K562 (cell line): ENCODE measurements around the gene ZMIZ1. TPM values are rescaled to one million over a fixed set of nuclear protein-coding genes. Genes with fewer than 3 reads are reported as not detected.

Experiments used
- ATAC-seq: fragments of 200-7000 bp; cut with Tn5 transposase; 3 replicates; pipeline ENCODE4 v1.9.1; 2020; ENCODE audit warnings: moderate library complexity
- BruUV-seq: library from RNA; stranded (reverse); fragments of 400-500 nt; replicated peaks from 2 replicates; lab custom pipeline; 2021; lab: Mats Ljungman, UMichigan
- CTCF ChIA-PET: fragments of 300-600 bp; formaldehyde crosslinking; extraction: SDS; loops from one replicate; lab custom pipeline; 2021; ENCODE audit warnings: low intra/inter-chr PET ratio; lab: Yijun Ruan, JAX
- POLR2A ChIA-PET: fragments of 300-600, 350-650 bp; sonication (Branson Sonifier 250); formaldehyde crosslinking; extraction: SDS; loops from one replicate; lab custom pipeline; 2021; ENCODE audit warnings: antibody characterized with exemption, inconsistent platforms; lab: Yijun Ruan, JAX
- DNase-seq, 4 experiments: peaks; one replicate each; pipeline versions ENCODE4 v3.0.0 to v3.0.0-alpha.2; 2011 to 2018; ENCODE audit warnings: low spot score in 3 of 4, mixed read lengths in 3 of 4; ENCODE audit errors: extremely low read depth in 1 of 4
- FAIRE-seq: peaks from 2 replicates; lab custom pipeline; 2011; peaks lifted over from hg19 to GRCh38; lab: Jason Lieb, UNC
- H2AFZ ChIP-seq: 2 replicates; pipeline ENCODE4 v1.6.0; 2011; ENCODE audit warnings: low read depth, low read length, control low read depth, inconsistent platforms
- H3K27ac ChIP-seq: fragments of 200-600 bp; 3 replicates; pipeline ENCODE4 v1.8.0; 2011; ENCODE audit warnings: low read depth, mild to moderate bottlenecking, control low read depth, inconsistent platforms, low read length, moderate library complexity, mixed read lengths; ENCODE audit errors: extremely low read depth
- H3K27me3 ChIP-seq, 2 experiments: fragments of 300-600 bp in 1 of 2; 2 replicates in 1 of 2; 3 replicates in 1 of 2; pipeline versions ENCODE4 v1.6.0 to v1.8.0; 2011; ENCODE audit warnings: inconsistent platforms in 2 of 2, low read length in 2 of 2, mild to moderate bottlenecking in 1 of 2, mixed read lengths in 1 of 2, moderate library complexity in 1 of 2; ENCODE audit not compliant: control insufficient read depth in 2 of 2, insufficient read depth in 2 of 2
- H3K36me3 ChIP-seq: fragments of 300-600 bp; 3 replicates; pipeline ENCODE4 v1.8.0; 2011; ENCODE audit warnings: mild to moderate bottlenecking, low read length, inconsistent platforms; ENCODE audit not compliant: control insufficient read depth, insufficient read depth
- H3K4me1 ChIP-seq, 2 experiments: fragments of 200-600 bp in 1 of 2; replicated peaks in 1 of 2; 2 replicates in 1 of 2; 3 replicates in 1 of 2; pipeline versions ENCODE4 v1.5.1 to v1.8.0; 2011; ENCODE audit warnings: inconsistent platforms in 2 of 2, low read length in 2 of 2, mild to moderate bottlenecking in 1 of 2, mixed read lengths in 1 of 2, moderate library complexity in 1 of 2; ENCODE audit not compliant: control insufficient read depth in 2 of 2, insufficient read depth in 2 of 2
- H3K4me2 ChIP-seq: 2 replicates; pipeline ENCODE4 v1.6.1; 2011; ENCODE audit warnings: low read length, control low read depth, inconsistent platforms, mixed read lengths; ENCODE audit not compliant: insufficient read depth
- H3K4me3 ChIP-seq: fragments of 200-600 bp; sonication (generic), shearing (Covaris generic); 2 replicates; pipeline ENCODE4 v1.5.1; 2016; ENCODE audit warnings: control low read depth, inconsistent platforms
- H3K79me2 ChIP-seq: fragments of 200-600 bp; 3 replicates; pipeline ENCODE4 v1.8.0; 2011; ENCODE audit warnings: low read length, inconsistent platforms; ENCODE audit not compliant: control insufficient read depth, insufficient read depth
- H3K9ac ChIP-seq, 2 experiments: 2 replicates each; pipeline versions ENCODE4 v1.6.0 to v1.6.1; 2011; ENCODE audit warnings: low read depth in 2 of 2, low read length in 2 of 2, control low read depth in 1 of 2, inconsistent platforms in 1 of 2, mild to moderate bottlenecking in 1 of 2, mixed read lengths in 1 of 2; ENCODE audit not compliant: insufficient read depth in 1 of 2
- H3K9me1 ChIP-seq: one replicate; pipeline ENCODE4 v1.6.0; 2011; ENCODE audit warnings: inconsistent platforms, mild to moderate bottlenecking, low read length, moderate library complexity; ENCODE audit not compliant: control insufficient read depth, insufficient read depth
- H3K9me3 ChIP-seq: replicated peaks from 2 replicates; pipeline ENCODE4 v1.5.1; 2011; ENCODE audit warnings: low read depth, low read length, inconsistent platforms; ENCODE audit not compliant: control insufficient read depth, insufficient read depth
- H4K20me1 ChIP-seq: replicated peaks from 2 replicates; pipeline ENCODE4 v1.6.1; 2011; ENCODE audit warnings: low read length, inconsistent platforms, mixed read lengths; ENCODE audit not compliant: control insufficient read depth, insufficient read depth
- ATF3 ChIP-seq, 2 experiments: fragments of 450-650 bp in 1 of 2; sonication (generic) in 1 of 2; formaldehyde crosslinking in 1 of 2; IDR thresholded peaks in 1 of 2; conservative IDR thresholded peaks in 1 of 2; 2 replicates each; pipeline versions ENCODE4 v1.6.1 to v1.8.1; 2016 to 2023; ENCODE audit warnings: mild to moderate bottlenecking in 2 of 2, moderate library complexity in 2 of 2, inconsistent platforms in 1 of 2, missing genetic modification reagents in 1 of 2
- CHD7 ChIP-seq: fragments of 200-600 bp; sonication (generic); IDR thresholded peaks from one replicate; pipeline ENCODE4 v1.6.1; 2012; ENCODE audit warnings: mild to moderate bottlenecking, low read depth, low read length, inconsistent platforms
- GATAD2B ChIP-seq: fragments of 450-650 bp; IDR thresholded peaks from 2 replicates; pipeline ENCODE4 v1.6.1; 2017; ENCODE audit warnings: mild to moderate bottlenecking, borderline replicate concordance
- ZNF766 ChIP-seq: fragments of 200-800 bp; sonication (Bioruptor generic); conservative IDR thresholded peaks from 2 replicates; pipeline ENCODE4 v1.6.1; 2016; ENCODE audit warnings: missing genetic modification characterization, missing compliant biosample characterization
- whole genome bisulfite sequencing: fragments of 100-300 bp; shearing (Covaris generic); methylation state at CpG from one replicate; pipeline ENCODE4 v1.1.6; 2016; ENCODE audit warnings: low coverage, mixed read lengths; ENCODE audit not compliant: insufficient coverage; ENCODE audit errors: missing lambda C conversion rate; 5-methylcytosine and 5-hydroxymethylcytosine counted together
- in situ Hi-C: fragments of 300-500 bp; cut with MboI; formaldehyde crosslinking; loops from 4 replicates; pipeline ENCODE4 v1.15.0; 2018; ENCODE audit warnings: inconsistent platforms, mixed read lengths
- intact Hi-C: fragments of 100-400 bp; cut with micrococcal nuclease; formaldehyde crosslinking; loops from 2 replicates; pipeline ENCODE4 v1.14.2; 2022
- polyA plus RNA-seq, 8 experiments: library from polyadenylated mRNA; depleted of rRNA in 4 of 8; stranded (reverse) in 5 of 8; unstranded in 3 of 8; fragments of >200 nt; fragmentation: Nextera tagmentation in 2 of 8; fragmentation: Illumina TruSeq in 1 of 8; extraction: Ambion mirVana in 2 of 8; extraction: Trizol in 1 of 8; gene quantifications; 2 replicates each; pipeline versions ENCODE4 v1.2.1 to v1.2.3, GENCODE V29; 2011 to 2014; ENCODE audit warnings: inconsistent platforms in 1 of 8, missing spikeins in 1 of 8
- total RNA-seq, 7 experiments: library from RNA; depleted of rRNA in 6 of 7; stranded (reverse); fragments of >200 nt in 6 of 7; fragmentation: Illumina TruSeq in 2 of 7; extraction: Trizol in 2 of 7; gene quantifications; 2 replicates each; pipeline versions ENCODE4 v1.2.1 to v1.2.3, GENCODE V29; 2011 to 2021; ENCODE audit warnings: low replicate concordance in 1 of 7

The ZMIZ1 gene
- total and polyA plus RNA-seq, 9 of the 15 experiments (the other 6 are each of a cell fraction or from before 2014, with no cell fraction given): 1.0 to 37.3 (median 4.3) TPM

GRCh38 chr10:79116801-79117723 is 48.3 kb downstream of the ZMIZ1 start:
- POLR2A ChIA-PET: no interaction called here
- peaks cover 32% of the 10 kb centered on the region for H3K79me2 ChIP-seq
- CTCF ChIA-PET: no interaction called here
- TF ChIP-seq ZNF766 (CRISPR knock-in tag) (peak; percentile 91), CHD7 (peak; percentile 45), ATF3 (IDR thresholded peaks at IDR 0.05) (no peak), ATF3 (CRISPR knock-in tag; conservative IDR thresholded peaks at IDR 0.05) (no peak), GATAD2B (no peak)

More at GRCh38 chr10:79116801-79117723, 48.3 kb downstream of the ZMIZ1 start:
- DNase-seq (no peak), ATAC-seq (peak; percentile 5; the same call in 1 of the 3 replicates), FAIRE-seq (peak; percentile 55)
- Histone ChIP-seq H3K4me1 (peaks cover 38 to 46% of the 10 kb centered on the region in 2 experiments), H3K36me3 (peaks cover 29% of the 10 kb centered on the region; the same call in 1 of the 3 replicates), H4K20me1 (peaks cover 6% of the 10 kb centered on the region; the same call in 1 of the 2 replicates), H3K9me3 (no peaks in the 10 kb centered on the region), H2AFZ (no peak overlapping the region), H3K4me3 (no peak overlapping the region), H3K27me3 (no peaks in the 10 kb centered on the region), H3K27ac (no peak overlapping the region), H3K4me2 (no peak overlapping the region), H3K9ac (peak overlapping the region in 1 of 2 experiments; percentile 77; a peak in 2 of 4 replicates), H3K9me1 (no peaks in the 10 kb centered on the region)
- WGBS: 43% methylated on average over 12 of the region's 12 CpGs
- BruUV-seq: no TSS peak
- intact Hi-C loops (no loop called here), in situ Hi-C loops (no loop called here)
